NCI-H146 treated with DMSO at 0.1 percent for 48 hours (cell line): ENCODE data around the gene GABRD.

Experiments used
- DNase-seq: peaks from one replicate; lab custom pipeline; 2025; ENCODE audit not compliant: unreplicated experiment; lab: John Stamatoyannopoulos, UW

Gene GABRD

GRCh38 chr1:1985375-1986050, 33.6 kb upstream of the GABRD start:
- no peak for DNase-seq

GRCh38 chr1:1986451-1987141, 32.5 kb upstream of the GABRD start:
- DNase-seq: no peak

- no peak for DNase-seq
These were observed 32.0 kb upstream of the GABRD start for GRCh38 chr1:1987142-1987510.

DNA sequence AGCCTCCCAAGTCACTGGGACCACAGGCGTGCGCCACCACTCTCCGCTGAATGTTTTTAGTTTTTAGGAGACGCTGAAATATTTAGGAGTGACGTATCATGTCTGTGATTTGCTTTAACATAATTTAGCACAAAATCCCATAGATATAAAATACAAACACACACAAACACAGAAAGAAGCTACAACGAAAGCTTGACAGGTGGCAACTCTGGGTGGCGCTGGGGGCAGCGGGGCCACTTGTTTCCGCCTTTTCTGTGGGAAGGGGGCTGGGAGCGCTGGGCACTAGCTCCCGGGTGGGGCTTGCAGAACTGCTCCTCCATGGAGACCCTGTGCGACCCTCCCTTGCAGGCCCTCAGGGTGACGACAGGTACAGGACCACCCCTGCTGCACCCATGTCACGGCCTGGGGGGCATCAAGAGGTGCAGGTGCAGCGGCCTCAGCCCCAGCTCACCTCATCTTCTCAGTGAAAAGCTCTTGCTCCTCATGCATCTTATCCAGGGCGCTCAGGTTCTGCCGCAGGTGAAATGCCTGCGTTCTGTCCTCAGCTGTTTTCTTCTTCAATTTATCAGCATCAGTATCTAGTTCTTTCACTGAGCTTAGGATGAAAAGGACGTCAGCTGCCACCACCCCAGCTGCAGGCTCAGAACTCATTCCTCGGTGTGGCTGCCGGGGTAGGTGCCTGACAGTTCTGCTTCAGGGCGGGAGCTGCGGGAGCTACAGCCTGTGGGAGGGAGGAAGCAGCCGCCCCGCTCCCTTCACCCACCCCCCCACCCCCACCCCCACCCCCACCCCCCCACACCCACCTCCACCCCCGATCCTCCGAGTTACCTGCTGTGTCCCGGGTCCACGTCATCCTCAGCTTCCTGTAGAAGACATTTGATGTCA, 30.8 kb upstream of the GABRD start:
- no peak for DNase-seq

DNA sequence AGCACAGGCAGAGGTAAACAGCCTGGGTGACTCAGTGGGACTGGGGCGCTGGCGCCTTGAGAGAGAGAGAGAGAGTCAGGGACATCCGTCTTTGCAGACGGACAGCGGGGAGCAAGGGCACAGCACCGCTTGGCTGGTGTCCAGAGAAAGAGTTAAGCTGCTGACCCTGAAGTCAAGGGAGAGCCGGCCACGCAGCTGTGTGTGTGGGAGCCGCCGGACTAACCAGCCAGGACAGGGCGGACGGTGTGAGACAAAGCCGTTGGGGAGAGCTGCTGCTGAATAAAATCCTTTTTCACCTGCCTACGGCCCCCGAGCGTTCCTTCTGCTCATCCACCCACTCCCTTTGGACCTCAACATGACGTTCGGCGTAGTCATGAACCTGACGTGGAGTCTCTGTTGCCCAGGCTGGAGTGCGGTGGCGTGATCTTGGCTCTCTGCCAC, 30.0 kb upstream of the GABRD start:
- no peak for DNase-seq

DNA sequence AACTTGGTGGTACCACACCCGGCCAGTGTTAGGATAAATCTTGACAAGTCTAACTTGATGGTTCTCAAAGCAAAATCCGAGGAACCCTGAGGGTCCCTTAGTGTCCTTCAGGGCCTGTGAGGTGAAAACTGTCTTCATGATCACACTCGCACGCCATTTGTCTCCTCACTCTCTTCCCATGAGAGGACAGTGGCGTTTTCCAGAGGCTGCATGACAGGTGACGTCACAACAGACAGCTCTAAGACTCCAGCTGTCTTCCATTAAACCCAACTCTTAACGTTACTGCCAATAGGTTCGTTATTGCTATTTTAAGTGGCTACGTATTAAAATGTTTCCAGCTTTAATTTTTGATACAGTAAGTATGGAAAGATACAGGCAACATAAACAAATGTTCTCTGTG, 29.4 kb upstream of the GABRD start:
- no peak for DNase-seq

DNA sequence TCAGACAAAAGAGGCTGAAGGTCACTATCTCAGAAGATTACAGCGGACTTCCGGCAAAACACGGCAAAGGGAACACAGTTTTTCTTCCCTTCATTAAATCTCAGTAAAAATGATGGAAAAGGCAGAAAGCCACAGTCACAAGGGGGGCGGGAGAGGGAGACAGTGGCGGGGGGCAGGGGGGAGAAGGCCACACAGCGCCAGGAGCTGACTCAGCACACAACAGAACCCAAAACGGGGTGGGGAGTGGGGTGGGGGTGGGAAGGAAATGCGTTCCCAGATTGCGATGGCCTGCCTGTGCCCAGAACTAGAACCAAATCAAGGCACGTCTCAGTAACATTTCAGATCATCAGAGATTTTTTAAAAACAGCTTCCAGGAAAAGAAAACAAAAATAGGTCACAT, 28.9 kb upstream of the GABRD start:
- DNase-seq: no peak

GRCh38 chr1:1994536-1994935, 24.6 kb upstream of the GABRD start:
- DNase-seq: no peak

- no peak for DNase-seq
These were observed 22.9 kb upstream of the GABRD start for GRCh38 chr1:1996207-1996651.

DNA sequence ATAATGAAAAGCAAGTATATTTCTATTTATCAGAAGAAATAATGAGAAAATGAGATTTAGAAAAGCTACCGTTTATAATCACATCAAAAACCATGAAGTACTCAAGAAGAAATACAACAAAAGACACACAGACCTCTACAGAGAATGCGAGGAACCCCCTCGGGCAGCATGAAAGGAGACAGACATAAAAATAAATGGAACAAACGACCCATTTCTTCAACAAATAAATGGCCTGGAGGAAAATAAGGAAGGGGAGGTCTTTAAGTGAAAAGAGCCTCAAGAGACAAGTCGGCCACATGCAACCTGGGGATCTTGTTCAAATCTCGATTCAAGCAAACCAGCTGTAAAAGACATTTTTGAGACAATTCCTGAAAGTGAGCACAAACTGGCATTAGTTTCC, 21.6 kb upstream of the GABRD start:
- no peak for DNase-seq

DNA sequence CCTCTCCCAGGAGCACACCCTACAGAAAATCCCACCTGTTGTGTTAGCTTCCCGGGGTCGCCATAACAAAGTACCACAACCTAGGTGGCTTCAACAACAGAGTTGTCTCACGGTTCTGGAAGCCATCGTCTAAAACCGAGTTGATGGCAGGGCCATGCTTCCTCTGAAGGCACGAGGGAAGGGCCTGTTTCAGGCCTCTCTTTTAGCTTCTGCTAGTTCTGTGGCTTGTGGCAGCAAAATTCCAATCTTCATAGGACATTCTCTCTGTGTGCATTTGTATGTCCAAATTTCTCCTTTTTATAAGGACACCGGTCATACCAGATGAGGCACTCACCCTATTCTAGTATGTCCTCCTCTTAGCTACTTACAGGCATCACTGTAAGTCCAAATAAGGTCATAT, 18.7 kb upstream of the GABRD start:
- DNase-seq: no peak

- DNase-seq: no peak
These were observed 18.3 kb upstream of the GABRD start for GRCh38 chr1:2000850-2001249.

GRCh38 chr1:2001773-2002411, 17.3 kb upstream of the GABRD start:
- DNase-seq: no peak

- DNase-seq: no peak
These were observed 15.5 kb upstream of the GABRD start, which contains the start of gene CFAP74 for GRCh38 chr1:2003541-2004131. Gene CFAP74, minus strand, starts transcription at chr1:2003786. Its CDS starts 12,830 bp downstream, at chr1:1990956.

GRCh38 chr1:2004856-2005255, 14.3 kb upstream of the GABRD start:
- DNase-seq: no peak

- DNase-seq: no peak
These were observed 9.8 kb upstream of the GABRD start for GRCh38 chr1:2009101-2010053.

- DNase-seq: no peak
These were observed 5.0 kb upstream of the GABRD start for GRCh38 chr1:2014181-2014580.

DNA sequence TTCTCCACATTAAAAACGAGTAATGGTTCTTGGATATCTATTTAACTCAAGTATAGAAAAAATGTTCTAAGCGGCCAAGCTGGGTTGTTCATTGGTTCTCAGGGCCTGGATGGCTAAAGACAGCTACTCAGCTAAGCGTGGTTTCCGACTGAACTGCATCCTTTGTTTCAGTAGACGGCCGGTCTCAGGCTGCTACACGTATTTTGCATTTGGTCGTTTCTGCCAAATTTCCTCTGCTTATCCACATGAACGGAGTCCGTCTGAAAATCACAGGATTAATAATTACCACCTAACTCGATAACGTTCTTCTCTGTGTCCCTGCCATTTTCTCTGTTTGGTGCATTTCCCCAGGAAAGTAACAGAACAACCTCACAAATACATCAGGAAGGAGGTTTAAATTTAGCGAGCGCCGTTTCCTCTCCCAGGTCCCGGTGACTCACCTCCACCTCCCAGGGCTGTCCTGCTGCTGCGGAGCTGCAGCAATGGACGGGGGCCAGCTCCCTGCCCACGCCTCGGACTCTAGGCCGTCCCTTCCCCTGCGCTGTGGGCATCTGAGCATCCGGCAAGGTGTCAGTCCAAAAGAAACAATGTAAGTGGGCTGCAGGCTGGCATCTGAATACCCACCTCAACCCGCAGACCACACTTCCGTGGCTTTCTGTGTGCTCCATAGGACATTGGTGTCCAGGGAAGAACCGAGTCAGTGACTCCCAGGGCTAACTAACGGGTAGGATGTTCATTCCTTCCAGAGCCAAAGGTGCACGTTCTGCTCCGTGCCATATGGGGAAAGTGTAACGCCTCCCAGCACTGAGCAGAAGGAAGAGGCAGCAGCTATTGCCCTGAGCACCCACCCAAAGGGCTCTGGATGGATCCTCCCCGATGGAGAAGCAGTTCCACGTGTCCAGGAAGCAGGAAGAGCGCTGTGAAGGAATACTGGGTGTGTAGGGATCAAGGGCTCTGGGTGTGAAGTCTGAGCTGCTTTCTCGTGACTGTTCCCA, 4.1 kb upstream of the GABRD start:
- no peak for DNase-seq

DNA sequence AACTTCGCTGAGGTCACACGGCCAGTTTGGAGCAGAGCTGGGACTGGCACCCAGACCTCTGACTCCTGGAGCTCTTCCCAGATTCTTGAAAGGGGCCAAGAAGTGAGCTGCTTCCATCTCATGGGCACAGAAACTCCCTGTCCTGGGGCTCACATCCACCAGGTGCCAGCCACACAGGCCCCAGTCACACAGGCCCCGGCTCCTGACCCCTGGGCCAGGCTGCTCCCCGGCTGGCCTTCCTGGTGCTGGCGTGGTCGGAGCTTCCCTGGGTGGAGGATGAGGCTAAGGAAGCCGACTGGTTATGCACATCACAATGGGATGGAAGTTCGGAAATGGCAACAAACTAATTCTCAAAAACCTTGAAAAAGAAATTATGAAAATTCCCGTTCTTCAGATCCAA, 3.0 kb upstream of the GABRD start:
- DNase-seq: no peak
